Muscle of leg (tissue), 11 donors: ENCODE data around the gene POLR2H. TPM values are rescaled to one million over a fixed set of nuclear protein-coding genes. Genes with fewer than 3 reads are reported as not detected.

Source experiments
- DNase-seq: peaks from one replicate; pipeline ENCODE4 v3.0.0; 2013
- H3K27ac ChIP-seq: one replicate; pipeline ENCODE4 v1.5.1; 2013; ENCODE audit warnings: mild to moderate bottlenecking, low read length, control low read depth
- H3K27me3 ChIP-seq: one replicate; pipeline ENCODE4 v1.6.1; 2013; ENCODE audit warnings: low read length; ENCODE audit not compliant: control insufficient read depth, insufficient read depth
- H3K36me3 ChIP-seq: one replicate; pipeline ENCODE4 v1.6.1; 2013; ENCODE audit warnings: low read length; ENCODE audit not compliant: control insufficient read depth, insufficient read depth
- H3K4me1 ChIP-seq: one replicate; pipeline ENCODE4 v1.6.1; 2013; ENCODE audit warnings: low read length; ENCODE audit not compliant: control insufficient read depth, insufficient read depth
- H3K4me3 ChIP-seq: one replicate; pipeline ENCODE4 v1.5.1; 2013; ENCODE audit warnings: low read length, control low read depth
- H3K9me3 ChIP-seq: replicated peaks from 2 replicates; pipeline ENCODE4 v1.6.1; 2013; ENCODE audit warnings: low read depth, low read length; ENCODE audit not compliant: control insufficient read depth
- WGBS: methylation state at CpG from one replicate; pipeline ENCODE4 v1.1.5; 2013; ENCODE audit warnings: missing lambda C conversion rate; ENCODE audit not compliant: insufficient coverage; 5-methylcytosine and 5-hydroxymethylcytosine counted together
- polyA plus RNA-seq, 8 donors: library from polyadenylated mRNA; unstranded; fragments of 120-200 nt; gene quantifications; one replicate each; pipeline versions ENCODE4 v1.2.1 to v1.2.3, GENCODE V29; 2013; ENCODE audit warnings: inconsistent platforms in 1 of 8, low replicate concordance in 1 of 8; ENCODE audit not compliant: insufficient read length in 8 of 8, insufficient read depth in 1 of 8
- total RNA-seq: library from RNA; stranded (reverse); fragments of 120-200 nt; gene quantifications from one replicate; pipeline ENCODE4 v1.2.4, GENCODE V29; 2013

Gene POLR2H
- total and polyA plus RNA-seq, 9 donors = 39.9 to 55.0 (median 49.3) TPM

GRCh38 chr3:184371570-184372018, 10.1 kb downstream of the POLR2H start:
- WGBS = 14% methylated on average over 1 of the region's 5 CpGs
- H3K4me1 ChIP-seq = peaks cover 28% of the 10 kb centered on the region
- H3K27me3 ChIP-seq = peaks cover 3% of the 10 kb centered on the region
- H3K9me3 ChIP-seq = no peaks in the 10 kb centered on the region
- no peak overlapping the region for H3K4me3 ChIP-seq
- H3K27ac ChIP-seq = no peak overlapping the region
- DNase-seq = peak; percentile 93
- H3K36me3 ChIP-seq = peaks cover 22% of the 10 kb centered on the region

DNA sequence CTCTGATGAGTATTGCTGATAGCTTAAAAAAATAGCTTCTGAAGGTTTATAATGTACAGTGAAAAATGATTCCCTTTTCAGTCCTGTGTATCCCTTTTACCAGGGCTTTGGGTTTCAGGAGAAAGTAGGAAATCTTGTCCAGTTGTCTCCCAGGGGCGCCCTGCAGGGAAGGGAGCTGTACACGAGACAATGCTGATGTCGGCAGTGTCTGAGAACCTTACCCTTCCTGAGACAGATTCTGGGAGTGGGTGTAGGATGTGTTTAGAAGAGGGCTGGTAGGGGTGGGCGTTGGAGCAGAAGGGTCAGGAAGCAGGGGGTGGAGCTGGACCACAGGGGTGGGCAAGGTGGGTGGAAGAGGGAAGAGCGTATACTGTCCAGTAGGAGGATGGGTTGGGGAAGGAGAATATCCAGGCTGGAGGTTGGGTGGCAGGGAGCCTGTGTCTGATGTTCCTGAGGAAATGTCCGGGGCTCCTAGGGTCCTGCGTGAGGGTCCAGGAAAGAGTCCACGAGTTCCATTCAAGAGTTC, 10.8 kb downstream of the POLR2H start:
- no peak for DNase-seq
- H3K27me3 ChIP-seq = peaks cover 3% of the 10 kb centered on the region
- peaks cover 30% of the 10 kb centered on the region for H3K4me1 ChIP-seq
- 49% methylated on average over 8 of the region's 8 CpGs for WGBS
- H3K27ac ChIP-seq = no peak overlapping the region
- H3K9me3 ChIP-seq = no peaks in the 10 kb centered on the region
- peaks cover 18% of the 10 kb centered on the region for H3K36me3 ChIP-seq
- no peak overlapping the region for H3K4me3 ChIP-seq

DNA sequence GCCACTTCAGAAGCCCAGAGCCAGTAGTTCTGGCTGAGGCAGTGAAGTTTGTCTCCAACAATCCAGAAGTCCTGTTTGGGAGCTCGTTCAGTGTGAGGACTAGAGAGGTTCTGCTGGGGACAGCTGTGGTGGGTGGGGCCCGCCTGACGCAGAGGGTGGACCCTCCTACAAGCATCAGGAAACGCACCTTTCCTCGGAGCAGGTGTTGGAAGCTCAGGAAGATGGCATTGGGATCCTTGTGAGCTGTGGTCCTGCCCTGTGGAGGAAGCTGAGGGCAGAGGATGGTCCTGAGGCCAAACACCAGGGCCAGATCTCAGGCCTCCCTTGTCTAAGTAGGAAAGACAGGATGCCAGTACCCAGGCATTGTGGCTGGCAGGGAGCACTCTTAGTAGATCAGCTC, 11.4 kb downstream of the POLR2H start:
- H3K4me3 ChIP-seq = no peak overlapping the region
- no peak overlapping the region for H3K27ac ChIP-seq
- whole genome bisulfite sequencing = 55% methylated on average over 5 of the region's 5 CpGs
- DNase-seq = no peak
- H3K27me3 ChIP-seq = peaks cover 5% of the 10 kb centered on the region
- no peaks in the 10 kb centered on the region for H3K9me3 ChIP-seq
- H3K4me1 ChIP-seq = peaks cover 36% of the 10 kb centered on the region
- H3K36me3 ChIP-seq = peaks cover 16% of the 10 kb centered on the region

DNA sequence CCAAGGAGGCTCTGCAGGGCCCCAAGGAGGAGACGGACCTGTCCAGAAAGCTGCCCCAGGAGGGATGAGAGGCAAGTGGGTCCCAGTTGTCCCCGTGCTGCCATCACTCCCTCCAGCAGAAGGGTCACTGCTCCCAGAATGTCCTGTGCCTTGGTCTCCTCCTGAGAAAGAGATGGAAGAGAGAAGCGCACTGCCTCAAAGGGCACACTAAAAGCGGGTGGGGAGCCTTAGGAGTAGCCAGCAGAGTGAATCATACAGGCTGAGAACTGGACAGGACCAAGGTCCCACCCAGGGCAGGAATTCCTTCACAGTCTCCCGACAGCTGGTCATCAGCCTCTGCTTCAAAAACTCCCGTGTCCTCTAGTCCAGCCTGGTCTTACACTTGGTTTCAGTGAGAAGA, 11.9 kb downstream of the POLR2H start:
- 68% methylated on average over 3 of the region's 6 CpGs for whole genome bisulfite sequencing
- peaks cover 37% of the 10 kb centered on the region for H3K4me1 ChIP-seq
- H3K27ac ChIP-seq = no peak overlapping the region
- peak; percentile 53 for DNase-seq
- H3K9me3 ChIP-seq = no peaks in the 10 kb centered on the region
- H3K27me3 ChIP-seq = peaks cover 5% of the 10 kb centered on the region
- H3K36me3 ChIP-seq = peaks cover 11% of the 10 kb centered on the region
- no peak overlapping the region for H3K4me3 ChIP-seq

DNA sequence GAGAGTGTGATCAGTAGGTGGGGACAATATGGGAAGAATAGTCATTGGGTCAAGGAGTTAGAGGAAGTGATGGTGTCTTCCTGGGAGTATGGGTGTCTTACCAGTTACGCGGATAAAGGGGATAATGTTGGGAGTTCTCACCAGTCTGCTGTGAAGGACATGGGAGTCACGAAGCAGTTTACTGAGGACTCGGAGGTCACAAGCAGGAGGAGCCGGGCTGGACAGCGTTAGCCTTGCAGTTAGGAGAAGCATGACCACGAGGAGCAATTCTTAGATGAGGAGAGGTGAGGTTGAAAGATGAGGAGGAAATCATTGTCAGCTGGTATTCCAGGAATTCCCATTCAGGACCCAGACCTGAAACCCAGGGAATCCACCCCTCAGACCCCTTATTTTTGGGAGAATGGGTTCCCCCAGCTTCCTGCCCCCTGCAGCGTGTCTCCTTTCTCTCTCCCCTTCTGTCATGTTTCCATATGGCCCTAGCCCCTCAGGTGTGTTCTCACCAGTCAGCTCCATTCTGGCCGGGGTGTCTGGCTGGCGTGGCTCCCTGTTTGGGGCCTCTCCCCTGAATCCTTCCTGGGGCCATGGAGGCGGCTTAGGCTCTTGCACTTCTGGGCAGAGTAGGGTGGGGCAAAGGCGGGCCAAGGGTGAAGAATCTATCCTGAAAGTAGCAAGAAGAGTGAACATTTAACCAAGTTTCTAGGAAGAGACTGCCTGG, 14.4 kb downstream of the POLR2H start:
- H3K27me3 ChIP-seq = peaks cover 8% of the 10 kb centered on the region
- H3K27ac ChIP-seq = no peak overlapping the region
- 85% methylated on average over 10 of the region's 12 CpGs for WGBS

GRCh38 chr3:184377374-184377773, 15.9 kb downstream of the POLR2H start:
- WGBS = 65% methylated on average over 5 of the region's 5 CpGs

More for the DNA sequence above, 14.4 kb downstream of the POLR2H start:
- no peaks in the 10 kb centered on the region for H3K9me3 ChIP-seq
- no peak for DNase-seq
- no peak overlapping the region for H3K4me3 ChIP-seq
- peaks cover 46% of the 10 kb centered on the region for H3K4me1 ChIP-seq
- H3K36me3 ChIP-seq = no peaks in the 10 kb centered on the region

GRCh38 chr3:184377882-184378445, 16.5 kb downstream of the POLR2H start, which contains the start of gene THPO:
THPO (minus strand) TSS chr3:184378207; CDS start chr3:184376259, 1,948 bp downstream.
- peaks cover 45% of the 10 kb centered on the region for H3K4me1 ChIP-seq
- H3K4me3 ChIP-seq = no peak within 1 kb of the TSS
- peaks cover 21% of the 10 kb centered on the region for H3K27me3 ChIP-seq
- peak within 1 kb of the TSS; percentile 85 for H3K27ac ChIP-seq
- no peaks in the 10 kb centered on the region for H3K9me3 ChIP-seq
- peaks cover 12% of the 10 kb centered on the region for H3K36me3 ChIP-seq
- no peak for DNase-seq
- WGBS = 71% methylated on average over 1 of the region's 7 CpGs

More at GRCh38 chr3:184377374-184377773, 15.9 kb downstream of the POLR2H start:
- peak overlapping the region; percentile 85 for H3K27ac ChIP-seq
- H3K9me3 ChIP-seq = no peaks in the 10 kb centered on the region
- H3K4me3 ChIP-seq = no peak overlapping the region
- H3K27me3 ChIP-seq = peaks cover 21% of the 10 kb centered on the region
- no peak for DNase-seq
- peaks cover 51% of the 10 kb centered on the region for H3K4me1 ChIP-seq
- H3K36me3 ChIP-seq = peaks cover 6% of the 10 kb centered on the region

- H3K27ac ChIP-seq = peak overlapping the region; percentile 85
- no peak overlapping the region for H3K4me3 ChIP-seq
- DNase-seq = peak; percentile 74
- WGBS = 49% methylated on average over 9 of the region's 10 CpGs
- H3K27me3 ChIP-seq = peaks cover 21% of the 10 kb centered on the region
- H3K4me1 ChIP-seq = peaks cover 39% of the 10 kb centered on the region
- peaks cover 17% of the 10 kb centered on the region for H3K36me3 ChIP-seq
- no peaks in the 10 kb centered on the region for H3K9me3 ChIP-seq
Observed at GRCh38 chr3:184378651-184379357, 17.3 kb downstream of the POLR2H start.

DNA sequence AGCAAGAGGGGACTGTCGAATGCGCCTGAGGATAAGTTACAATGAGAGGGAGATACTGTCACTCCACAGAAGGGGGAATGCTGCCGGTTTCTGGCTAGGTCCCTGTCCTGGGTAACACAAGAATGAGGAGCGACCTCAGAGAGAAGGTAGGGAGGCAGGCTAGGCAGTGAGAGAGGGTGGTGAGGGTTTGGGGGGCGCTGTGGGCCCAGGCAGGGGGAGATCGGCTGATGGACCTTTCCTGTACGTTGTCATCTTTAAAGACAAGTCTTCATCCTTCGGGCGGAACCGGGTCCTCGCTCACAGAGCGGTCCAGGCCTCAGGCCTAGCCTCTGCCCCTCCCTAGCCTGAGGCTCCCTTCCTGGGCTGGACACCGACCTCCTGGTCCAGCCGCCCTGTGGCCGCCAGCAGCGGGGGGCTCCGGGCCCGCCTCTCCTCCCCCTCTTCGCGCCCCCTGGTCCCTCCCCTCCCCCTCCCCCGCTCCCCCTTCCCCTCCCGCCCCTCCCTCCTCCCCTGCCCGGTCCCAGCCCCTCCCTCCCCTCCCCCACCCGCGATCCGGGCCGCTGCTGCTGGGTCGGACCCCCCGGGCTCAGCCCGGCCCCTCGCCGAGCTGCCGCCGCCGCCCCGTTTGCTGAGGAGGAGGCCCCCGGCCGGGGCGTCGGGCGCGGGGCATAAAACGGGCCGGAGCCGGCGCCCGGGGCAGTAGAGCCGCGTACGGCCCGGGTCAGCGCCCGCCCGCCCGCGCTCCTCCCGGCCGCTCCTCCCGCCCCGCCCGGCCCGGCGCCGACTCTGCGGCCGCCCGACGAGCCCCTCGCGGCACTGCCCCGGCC, 18.1 kb downstream of the POLR2H start, which contains the start of gene CHRD:
TSS of gene CHRD (plus strand) at position 697 of the 827 bp plus-strand sequence. CDS start 265 bp downstream, outside the sequence.
- Histone ChIP-seq H3K4me3 (peak within 1 kb of the TSS; percentile 37), H3K27ac (peak within 1 kb of the TSS; percentile 85), H3K27me3 (peaks cover 21% of the 10 kb centered on the region), H3K36me3 (peaks cover 17% of the 10 kb centered on the region), H3K9me3 (no peaks in the 10 kb centered on the region), H3K4me1 (peaks cover 39% of the 10 kb centered on the region)
- WGBS = 2% methylated on average over 44 of the region's 71 CpGs
- DNase-seq = peak; percentile 69
